8988T (cell line): Measurements from ENCODE around the gene B4GALT4.
"Not testable (repeated sequence)": the region's sequence is repeated elsewhere in the genome, so short reads cannot be mapped to it uniquely, and the experiment has no call there.

ENCODE experiments used
- DNase-seq: peaks from one replicate; pipeline ENCODE4 v3.0.0; 2011

B4GALT4 gene

GRCh38 chr3:119194237-119195150, 46.2 kb downstream of the B4GALT4 start:
- DNase-seq = no peak

DNA sequence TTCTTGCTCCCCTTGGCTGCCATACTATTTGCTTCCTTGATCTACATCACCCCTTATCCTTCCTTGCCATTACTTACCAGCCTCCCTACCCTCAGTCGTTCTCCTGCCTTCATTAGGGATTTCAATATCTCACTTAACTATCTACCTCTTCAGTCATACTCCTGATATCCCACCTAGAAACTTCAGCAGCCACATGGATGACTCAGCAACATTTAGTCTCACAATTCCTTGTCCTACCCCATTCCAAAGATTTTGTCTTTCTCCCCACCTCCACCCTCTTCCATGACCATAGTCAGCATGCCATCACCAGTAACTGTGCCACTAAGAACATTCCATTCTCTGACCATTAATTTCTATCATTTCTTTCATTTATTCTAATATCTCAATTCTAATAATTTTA, 48.9 kb downstream of the B4GALT4 start:
- no peak for DNase-seq

DNA sequence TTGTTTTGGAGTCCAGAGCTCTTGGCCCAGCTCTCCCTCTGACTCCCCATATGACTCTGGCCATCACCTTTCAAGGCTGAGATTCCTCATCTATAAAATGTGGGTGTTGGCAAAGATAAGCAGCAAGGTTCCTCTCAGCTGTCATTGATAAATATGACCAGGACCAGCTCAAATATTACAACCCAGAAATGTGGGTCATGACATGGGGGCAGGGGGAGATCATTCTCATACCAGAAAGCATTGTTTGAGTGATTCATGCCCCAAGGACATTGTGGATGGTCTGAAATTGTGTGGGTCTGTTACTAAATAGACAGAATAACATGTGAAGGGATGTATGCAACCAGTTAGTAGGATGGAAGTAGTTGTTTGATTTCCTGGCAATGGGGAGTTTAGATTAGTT, 53.4 kb downstream of the B4GALT4 start:
- DNase-seq = no peak

- DNase-seq = no peak
Observed at GRCh38 chr3:119184796-119185570, 55.7 kb downstream of the B4GALT4 start.

DNA sequence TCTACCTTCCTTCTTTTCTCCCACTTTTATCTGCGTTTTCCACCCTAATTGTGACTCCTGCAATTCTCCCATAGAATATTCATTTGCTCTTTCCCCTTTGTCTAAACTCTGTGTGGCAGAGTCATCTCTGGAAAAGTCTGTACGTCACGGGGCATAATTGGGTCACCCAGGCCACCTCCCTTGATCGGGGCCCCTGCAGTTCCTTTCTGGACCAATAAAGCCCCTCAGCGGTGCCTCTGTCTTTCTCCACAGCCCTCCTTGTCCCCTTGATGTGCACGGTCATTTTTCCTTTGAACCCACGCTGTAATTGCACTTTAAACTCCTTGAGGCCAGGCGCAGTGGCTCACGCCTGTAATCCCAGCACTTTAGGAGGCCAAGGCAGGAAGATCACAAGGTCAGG, 56.6 kb downstream of the B4GALT4 start:
- DNase-seq = no peak

DNA sequence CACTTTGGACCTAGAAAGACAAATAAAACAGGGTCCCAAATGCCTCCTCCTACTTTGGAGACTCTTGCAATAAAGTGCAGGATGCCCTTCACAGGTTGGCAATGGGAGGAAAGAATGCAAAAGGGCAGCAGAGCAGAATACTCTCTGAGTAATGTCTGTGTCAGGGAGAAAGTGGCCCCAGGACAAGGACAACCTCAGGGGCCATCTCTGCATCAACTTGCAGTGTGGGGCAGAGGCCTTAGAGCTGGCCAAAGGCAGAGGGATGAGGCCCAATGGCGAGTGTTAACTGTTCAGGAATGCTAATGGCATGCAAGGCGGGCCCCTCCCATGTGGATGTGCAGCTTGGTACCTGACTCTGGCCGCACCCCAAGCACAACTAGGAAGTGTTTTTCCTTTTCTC, 58.9 kb downstream of the B4GALT4 start:
- no peak for DNase-seq

DNA sequence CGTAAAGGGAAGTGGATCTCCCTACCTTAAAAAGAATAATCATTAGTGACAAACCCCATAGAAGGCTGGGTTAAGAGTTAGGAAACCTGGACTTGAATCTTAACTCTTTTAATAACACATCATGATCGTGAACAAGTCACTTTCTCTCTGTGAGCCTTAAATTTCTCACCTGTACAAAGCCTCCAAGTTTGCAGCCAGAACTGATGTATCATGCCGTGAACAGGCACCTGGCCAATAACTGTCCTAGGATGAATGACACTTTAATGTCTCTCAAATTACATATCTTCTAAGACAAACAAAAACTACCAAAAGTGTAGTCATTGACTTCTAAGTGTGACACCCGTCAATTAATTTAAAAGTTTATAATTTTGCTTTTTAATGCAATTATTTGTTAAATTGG, 63.4 kb downstream of the B4GALT4 start:
- no peak for DNase-seq

- DNase-seq = no peak
Observed at GRCh38 chr3:119176778-119177177, 63.9 kb downstream of the B4GALT4 start.

GRCh38 chr3:119175872-119176756, 64.6 kb downstream of the B4GALT4 start:
- no peak for DNase-seq

DNA sequence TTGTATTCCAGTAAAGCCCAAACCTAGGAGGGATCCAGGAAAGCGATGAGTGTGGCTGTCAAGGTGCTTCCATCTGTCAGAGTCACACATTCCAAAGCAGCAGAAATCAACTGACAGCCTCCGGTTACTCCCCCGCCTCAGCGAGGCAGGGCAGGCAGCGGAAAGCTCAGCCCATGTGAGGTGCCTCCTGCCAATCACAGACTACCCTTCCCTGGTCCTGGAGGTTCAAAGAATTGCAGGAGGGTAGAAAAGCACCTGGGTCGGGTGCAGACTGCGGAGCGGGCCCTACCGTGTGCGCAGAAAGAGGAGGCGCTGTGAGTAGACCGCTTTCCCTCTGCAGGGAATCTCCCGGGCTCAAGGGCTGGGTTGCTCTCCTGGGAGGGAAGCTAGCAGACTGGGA, 67.4 kb downstream of the B4GALT4 start, which contains the start of gene UPK1B:
Gene UPK1B, plus strand, starts transcription at position 274 of the 400 bp plus-strand sequence. CDS start 13,144 bp downstream, outside the sequence.
- no peak for DNase-seq

DNA sequence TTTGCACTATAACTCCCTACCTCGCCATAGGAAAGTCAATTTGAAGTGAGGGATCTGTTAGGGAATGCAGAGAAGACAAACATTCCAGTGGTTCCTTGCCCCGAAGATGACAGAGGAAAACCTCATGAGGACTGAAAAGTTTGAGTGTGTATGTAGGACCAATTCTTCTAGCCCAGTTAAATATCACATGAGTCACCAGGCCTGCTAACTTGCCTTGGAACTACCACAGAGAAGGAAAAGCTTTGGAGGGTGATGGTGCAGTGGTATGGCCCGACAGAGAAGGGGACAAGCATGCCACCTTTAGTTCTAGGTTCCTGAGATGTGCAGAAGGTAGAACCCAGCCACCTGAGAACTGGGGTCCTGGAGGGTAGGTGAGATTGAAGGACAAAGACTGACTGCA, 69.9 kb downstream of the B4GALT4 start:
- DNase-seq = no peak

- not testable (repeated sequence) for DNase-seq
Observed at GRCh38 chr3:119164745-119165144, 75.9 kb downstream of the B4GALT4 start.
